ENCODE measurements around the gene B4GALNT1. TPM values are rescaled to one million over a fixed set of nuclear protein-coding genes. Genes with fewer than 3 reads are reported as not detected.
"Not testable (repeated sequence)": the region's sequence is repeated elsewhere in the genome, so short reads cannot be mapped to it uniquely, and the experiment has no call there.

The B4GALNT1 gene
- polyA plus RNA-seq, 4 donors, result 0.82 to 1.2 (median 0.93) TPM

DNA sequence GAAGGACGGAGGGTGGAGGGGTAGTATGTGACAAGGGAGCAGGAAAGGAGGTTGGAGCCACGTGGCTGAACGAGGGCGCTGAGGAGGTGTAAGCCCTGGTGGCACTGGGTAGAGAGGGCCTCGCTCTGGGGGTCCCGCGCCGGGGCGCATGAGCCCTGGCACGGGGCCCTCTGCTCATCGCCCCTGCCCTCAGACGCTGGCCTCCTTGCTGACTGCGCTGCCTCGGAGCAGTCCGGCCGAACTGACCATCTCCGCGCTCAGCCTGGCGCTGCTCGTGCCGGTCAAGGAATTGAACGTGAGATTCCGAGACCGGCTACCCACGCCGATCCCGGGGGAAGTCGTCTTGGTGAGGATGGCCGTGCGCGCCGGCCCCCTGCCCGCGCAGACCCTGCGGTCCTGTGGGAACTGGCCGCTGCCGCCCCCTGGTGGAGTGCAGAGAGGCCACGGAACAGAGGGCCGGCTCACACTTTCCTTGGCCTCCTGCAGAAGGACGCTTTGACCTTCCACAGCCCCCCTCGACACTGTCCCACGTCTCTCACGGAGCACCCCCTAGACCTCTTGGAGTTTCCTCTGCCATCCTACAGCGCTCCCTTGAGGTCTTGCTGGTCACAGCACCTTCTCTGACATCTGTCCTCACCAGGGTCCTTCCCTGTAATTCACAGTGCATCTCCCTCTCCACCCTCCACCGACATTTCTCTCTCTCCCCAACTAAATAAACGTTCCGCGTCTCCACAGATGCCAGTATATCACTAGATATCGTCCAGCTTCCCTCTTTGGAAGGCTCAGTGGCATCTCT, 11.3 kb downstream of the B4GALNT1 start:
- no peak for DNase-seq (ENCODE audit: low read depth in 4 of 4, low spot score in 3 of 4)

DNA sequence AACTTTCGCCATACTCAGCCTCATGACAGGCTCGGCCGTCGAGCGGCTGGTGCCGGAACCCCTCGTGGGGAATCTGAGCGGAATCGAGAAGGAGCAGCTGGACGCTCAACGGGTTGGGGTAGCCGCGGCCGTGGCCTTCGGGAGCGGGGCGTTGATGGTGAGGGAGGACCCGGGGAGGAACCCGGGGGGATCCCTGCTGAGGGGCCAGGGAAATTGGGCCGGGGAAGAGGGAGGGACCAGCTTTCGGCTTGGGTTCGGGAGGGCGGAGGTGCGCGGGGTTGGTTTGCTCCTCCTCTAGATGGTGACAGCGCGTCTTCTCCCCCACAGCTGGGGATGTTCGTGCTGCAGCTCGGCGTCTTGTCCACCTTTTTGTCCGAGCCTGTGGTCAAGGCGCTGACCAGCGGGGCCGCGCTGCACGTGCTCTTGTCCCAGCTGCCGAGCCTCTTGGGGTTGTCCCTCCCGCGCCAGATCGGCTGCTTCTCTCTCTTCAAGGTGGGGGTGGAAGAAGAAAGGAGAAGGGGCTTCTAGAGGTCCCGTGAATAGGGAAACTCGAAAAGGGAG, 12.0 kb downstream of the B4GALNT1 start:
- no peak for DNase-seq (ENCODE audit: low read depth in 4 of 4, low spot score in 3 of 4)

DNA sequence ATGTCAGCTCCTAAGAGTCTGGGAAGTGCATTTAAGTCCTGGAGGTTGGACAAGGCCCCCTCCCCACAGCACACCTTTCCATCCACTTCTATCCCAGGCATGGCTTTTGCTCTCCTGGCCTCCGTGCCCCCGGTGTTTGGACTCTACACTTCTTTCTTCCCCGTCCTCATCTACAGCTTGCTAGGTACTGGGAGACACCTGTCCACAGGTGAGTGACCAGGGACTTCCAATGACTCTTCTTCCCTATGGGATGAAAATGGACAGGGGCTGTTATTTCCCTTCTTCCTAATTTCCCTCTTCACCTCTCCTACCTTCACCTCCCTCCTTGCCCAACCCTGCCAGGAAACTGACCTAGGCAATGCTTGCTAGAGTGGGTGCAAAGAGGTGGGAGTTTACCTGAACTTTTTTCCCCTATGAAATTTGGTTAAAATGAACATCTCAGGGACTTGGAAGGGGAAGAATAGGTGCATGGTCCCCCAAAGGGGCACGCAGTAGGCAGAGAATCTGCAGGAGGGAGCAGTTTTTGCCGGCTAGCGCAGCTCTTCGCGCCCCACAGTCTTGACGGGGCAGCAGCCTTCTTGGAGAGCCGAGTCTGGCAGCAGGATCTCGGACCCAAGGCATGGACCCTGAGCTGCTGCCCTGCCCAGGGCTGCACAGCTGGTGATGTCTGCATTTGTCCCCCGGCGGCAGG, 12.6 kb downstream of the B4GALNT1 start:
- no peak for DNase-seq (ENCODE audit: low read depth in 4 of 4, low spot score in 3 of 4)

DNA sequence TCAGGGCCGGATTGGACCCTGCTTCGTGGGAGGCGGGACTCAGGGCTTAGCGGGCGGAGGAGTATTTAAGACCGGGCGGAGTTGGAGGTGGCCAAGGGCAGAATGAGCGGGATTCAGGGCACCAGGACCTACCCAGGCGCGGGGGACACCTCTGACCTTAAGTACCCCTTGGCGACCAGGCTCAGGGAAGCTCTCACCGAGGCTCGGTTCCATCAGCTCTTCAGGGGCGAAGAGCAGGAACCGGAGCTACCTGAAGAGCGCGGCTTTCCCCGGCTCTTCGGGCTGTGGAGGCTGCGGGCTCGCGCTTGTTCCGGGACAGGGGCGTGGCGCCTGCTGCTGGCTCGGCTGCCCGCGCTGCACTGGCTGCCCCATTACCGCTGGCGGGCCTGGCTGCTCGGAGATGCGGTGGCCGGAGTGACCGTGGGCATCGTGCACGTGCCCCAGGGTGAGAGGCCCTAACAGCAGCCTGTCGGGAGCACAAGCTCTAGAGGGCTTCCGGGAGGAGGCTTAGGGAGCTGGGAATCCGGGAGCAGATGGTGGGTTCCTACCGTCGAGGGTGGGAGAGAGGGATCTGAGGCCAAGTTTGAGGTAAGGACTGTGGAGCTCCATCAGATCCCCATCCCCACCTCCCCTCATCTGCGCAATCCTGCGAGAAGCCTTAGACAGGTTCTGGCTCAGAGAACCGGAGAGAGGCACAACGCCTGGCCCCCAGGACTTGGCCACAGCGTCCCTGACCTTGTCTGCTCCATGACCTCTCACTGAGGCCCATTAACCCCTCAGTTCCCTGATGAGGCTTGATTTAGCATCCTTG, 13.4 kb downstream of the B4GALNT1 start:
- no peak for DNase-seq (ENCODE audit: low read depth in 4 of 4, low spot score in 3 of 4)

DNA sequence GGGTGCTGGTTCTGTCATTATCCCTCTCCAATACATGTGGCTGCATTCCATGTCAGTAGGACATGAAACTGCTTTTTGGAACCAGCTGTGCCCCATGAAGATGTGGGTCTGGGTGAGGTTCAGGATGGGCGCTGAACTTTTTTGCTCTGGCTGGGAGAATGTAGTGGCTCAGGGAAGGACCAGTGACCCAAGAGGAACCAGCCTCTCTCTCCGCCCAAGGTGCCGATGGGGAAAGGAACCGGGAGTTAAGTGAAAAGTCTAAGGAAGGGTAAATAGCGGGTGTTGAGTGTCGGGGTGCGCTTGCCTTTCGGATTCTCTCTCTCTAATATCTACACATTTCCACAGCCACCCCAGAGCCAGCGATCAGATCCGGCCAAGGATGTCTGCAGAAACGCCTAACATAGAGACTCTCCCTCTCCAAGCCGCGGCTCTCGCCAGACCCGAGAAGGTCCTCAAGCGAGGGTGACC, 14.0 kb downstream of the B4GALNT1 start:
- DNase-seq (ENCODE audit: low read depth in 4 of 4, low spot score in 3 of 4), result no peak

DNA sequence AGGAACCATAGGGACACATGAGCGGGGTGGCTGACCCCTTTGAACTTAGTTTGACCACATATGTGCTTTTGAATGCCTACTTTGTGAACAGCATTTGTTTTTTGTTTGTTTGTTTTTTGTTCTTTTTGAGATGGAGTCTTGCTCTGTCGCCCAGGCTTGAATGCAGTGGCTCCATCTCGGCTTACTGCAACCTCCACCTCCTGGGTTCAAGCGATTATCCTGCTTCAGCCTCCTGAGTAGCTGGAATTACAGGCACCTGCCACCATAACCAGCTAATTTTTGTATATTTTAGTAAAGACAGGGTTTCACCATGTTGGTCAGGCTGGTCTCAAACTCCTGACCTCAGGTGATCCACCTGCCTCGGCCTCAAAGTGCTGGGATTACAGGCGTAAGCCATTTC, 14.6 kb downstream of the B4GALNT1 start:
- DNase-seq (ENCODE audit: low read depth in 4 of 4, low spot score in 3 of 4), result not testable (repeated sequence)

DNA sequence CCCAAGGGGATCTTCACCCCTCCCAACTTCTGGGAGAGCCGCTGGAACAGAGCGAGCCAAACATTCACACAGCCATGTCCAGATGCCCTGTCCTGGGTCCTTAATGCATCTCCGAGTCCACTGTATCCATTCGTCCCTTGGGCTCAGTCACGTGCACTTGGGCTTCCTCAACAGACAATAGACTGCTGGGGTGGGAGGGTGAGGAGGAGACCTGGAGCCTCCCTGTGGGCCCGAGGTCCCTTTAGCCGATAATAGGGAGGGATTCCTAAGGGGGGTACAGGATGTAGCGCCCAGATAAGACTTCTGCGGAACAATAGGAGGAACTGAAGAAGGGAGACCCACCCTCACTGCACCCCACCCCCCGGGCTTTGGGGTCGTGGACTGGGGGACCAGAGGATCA, 15.1 kb downstream of the B4GALNT1 start:
- no peak for DNase-seq (ENCODE audit: low read depth in 4 of 4, low spot score in 3 of 4)

DNA sequence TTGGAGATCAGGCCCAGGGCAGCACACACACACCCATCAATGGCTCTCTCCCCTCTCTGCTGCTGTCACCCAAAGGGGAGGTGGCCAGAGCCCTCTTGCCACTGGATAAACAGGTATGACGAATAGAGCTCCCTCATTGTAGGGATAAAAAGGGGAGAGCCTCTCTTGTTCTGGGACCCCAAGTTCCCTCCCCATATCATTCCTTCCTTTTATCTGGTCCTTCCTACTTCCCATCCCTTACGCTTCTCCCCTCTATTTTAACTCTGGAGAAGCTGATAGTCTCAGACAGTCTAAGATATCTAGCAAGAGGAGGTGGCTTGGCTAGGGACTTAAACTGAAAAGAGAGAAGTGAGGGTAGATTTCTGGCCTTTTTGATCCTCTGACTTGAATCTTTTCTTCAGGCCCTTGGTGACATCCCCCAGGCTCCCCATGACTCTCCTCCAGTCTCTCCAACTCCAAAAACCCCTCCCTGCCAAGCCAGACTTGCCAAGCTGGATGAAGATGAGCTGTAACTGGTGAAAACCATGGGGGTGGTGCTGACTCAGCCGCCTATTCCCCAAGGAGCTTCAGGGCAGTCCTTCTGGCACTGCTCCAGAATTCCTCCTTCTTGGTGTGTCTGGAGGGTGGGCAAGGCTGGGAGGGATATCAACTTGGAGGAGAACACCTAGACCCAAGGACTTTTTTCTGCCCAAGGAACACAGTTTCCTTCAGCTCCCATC, 16.5 kb downstream of the B4GALNT1 start:
- no peak for DNase-seq (ENCODE audit: low read depth in 4 of 4, low spot score in 3 of 4)

DNA sequence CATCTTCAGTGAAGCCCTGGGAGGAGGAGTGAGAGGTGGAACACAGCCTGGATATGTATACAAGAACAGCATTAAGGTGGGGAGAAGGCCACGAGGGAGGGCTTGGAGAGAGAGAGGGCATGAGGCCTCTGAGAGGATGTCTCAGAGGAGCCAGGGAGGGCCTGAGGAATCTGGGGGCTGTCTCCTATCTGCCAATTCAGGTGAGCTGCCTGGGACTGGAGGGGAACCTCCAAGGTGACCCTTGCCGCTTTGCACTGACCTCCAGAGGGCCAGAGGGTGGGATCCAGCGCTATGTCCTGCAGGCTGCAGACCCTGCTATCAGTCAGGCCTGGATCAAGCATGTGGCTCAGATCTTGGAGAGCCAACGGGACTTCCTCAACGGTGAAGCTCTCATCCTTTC, 17.4 kb downstream of the B4GALNT1 start:
- DNase-seq (ENCODE audit: low read depth in 4 of 4, low spot score in 3 of 4), result no peak

DNA sequence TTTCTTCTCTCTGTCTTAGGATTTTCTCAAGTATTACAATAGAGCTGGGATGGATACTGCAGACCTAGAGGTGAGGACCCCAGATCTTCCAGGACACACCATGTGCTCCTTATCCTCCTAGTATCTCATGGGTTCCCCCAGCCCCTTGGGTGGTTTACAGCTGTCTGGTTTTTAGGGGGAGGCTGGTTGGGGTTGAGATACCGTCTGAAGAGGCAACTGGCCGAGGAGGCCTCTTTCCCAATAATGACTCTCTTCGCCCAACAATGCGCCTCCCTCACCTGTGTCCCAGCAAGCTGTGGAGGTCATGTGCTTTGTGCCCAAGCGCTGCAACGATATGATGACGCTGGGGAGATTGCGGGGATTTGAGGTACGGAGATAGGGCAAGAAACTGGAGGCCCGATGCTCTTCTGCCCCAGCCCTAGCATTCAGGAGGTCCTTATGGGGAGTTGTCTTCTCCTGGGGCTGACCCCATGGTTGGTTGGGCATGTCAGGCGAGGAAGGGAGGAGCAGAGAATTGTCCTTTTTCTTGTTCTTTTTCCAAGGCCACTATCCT, 18.0 kb downstream of the B4GALNT1 start:
- no peak for DNase-seq (ENCODE audit: low read depth in 4 of 4, low spot score in 3 of 4)

DNA sequence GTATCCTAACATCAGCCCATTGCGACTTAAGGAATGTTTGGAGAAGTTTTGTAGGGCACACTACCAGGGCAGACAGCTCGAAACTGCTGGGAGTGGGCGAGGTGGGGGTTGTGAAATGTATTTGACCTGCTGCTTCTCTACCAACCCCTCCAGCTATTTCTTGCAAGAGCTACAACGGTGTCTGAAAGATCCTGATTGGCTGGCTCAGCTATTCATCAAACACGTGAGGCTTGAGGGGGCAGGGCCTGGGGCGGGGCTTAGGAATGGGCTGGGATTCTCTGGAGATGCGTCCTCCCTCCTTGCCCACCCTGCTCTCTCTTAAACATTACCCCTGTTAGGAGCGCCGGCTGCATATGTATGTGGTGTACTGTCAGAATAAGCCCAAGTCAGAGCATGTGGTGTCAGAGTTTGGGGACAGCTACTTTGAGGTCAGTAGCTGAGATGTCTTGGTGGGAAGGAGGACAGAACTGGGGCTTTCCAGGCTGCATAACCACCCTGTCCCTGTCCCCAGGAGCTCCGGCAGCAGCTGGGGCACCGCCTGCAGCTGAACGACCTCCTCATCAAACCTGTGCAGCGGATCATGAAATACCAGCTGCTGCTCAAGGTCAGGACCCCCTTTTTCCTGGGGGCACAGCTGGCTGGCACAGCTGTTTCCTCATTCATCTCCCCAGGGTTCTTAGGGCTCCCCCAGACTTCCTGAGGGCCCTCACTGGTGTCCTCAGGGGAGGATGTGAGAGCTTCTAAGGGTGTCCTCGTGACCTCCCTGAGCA, 18.6 kb downstream of the B4GALNT1 start:
- DNase-seq (ENCODE audit: low read depth in 4 of 4, low spot score in 3 of 4), result no peak

DNA sequence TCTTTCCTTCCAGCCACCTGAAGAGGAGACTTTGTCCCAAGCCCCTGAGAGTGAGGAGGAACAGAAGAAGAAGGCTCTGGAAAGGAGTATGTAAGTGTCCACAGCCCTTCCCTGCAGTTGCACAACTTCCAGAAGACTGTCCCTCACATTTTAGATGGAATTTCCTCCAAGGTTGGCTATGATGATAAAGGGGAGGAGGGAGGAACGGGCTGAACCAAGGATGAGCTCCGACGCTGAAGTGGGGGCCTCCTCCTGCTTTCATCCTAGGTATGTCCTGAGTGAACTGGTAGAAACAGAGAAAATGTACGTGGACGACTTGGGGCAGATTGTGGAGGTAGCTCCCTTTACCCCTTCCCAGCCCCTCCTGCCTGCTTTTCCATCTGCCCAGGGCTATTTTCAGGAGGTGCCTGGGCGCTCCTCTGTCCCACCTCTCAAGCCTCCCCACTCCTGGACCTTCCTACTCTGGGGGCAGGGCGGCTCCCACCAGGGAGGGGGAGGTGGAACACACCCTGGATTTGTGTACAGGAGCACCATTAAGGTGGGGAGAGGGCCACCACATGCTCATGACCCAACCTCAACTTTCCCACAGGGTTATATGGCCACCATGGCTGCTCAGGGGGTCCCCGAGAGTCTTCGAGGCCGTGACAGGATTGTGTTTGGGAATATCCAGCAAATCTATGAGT, 19.4 kb downstream of the B4GALNT1 start:
- DNase-seq (ENCODE audit: low read depth in 4 of 4, low spot score in 3 of 4), result no peak

DNA sequence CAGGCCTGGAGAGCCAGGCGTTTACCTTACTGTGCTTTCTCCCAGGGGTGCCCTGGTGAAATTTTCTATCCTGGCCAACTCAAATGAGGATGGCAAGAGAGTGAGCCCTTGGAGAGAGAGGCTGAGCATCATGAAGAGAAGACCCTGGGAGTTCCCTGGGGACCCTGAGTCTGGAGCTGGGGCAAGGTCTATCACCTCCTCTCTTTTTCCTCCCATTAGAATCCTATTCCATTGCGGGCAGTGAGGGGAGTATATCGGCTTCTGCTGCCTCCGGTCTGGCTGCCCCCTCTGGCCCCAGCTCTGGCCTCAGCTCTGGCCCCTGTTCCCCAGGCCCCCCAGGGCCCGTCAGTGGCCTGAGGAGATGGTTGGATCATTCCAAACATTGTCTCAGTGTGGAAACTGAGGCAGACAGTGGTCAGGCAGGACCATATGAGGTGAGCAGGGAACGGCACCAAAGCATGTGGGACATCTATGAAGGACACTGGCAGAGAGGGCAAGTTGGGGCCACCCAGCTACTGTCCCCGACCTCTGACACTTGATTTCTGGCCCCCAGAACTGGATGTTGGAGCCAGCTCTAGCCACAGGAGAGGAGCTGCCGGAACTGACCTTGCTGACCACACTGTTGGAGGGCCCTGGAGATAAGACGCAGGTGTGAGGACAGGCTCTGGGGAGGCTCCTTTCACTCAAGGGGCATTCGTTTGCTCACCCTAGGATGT, 20.1 kb downstream of the B4GALNT1 start:
- DNase-seq (ENCODE audit: low read depth in 4 of 4, low spot score in 3 of 4), result no peak

DNA sequence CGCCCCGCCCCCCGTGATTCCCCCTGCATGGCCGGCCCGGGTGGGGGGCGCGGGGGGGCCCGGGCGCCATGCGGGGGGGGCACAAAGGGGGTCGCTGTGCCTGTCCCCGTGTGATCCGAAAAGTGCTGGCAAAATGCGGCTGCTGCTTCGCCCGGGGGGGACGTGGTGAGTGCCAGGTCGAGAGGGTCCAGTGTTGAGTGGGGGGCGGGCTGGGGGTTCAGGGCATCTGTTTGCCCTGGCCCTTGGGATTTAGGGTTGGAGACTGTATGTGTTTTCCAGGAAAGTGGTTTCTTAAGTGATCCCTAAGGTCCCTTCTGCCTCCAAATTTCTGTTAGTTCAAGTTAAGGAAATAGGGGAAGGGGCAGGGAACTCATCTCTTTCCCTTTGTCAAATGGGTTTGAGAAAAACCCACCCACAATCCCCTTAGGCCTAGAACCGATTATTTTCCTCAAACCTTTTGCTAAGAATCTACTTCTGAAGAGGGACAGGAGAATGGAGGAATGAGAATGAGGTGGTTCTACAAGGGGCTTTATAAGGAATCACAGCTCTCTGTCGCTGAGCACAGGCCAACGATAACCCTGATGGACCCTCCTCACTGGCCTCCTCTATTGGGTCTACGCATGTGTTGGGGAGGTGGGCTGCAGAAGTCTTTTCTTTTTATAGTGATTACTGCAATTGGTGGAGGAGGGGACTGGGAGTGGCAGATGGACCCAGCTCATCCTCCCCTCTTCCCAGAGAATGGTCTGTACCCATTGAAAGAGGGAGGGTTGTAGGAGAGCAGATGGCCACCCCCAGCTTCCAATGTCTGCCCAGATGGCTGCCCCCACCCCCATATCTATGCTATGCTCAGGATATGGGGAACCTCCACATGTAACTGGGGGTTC, 20.9 kb downstream of the B4GALNT1 start:
- no peak for DNase-seq (ENCODE audit: low read depth in 4 of 4, low spot score in 3 of 4)

DNA sequence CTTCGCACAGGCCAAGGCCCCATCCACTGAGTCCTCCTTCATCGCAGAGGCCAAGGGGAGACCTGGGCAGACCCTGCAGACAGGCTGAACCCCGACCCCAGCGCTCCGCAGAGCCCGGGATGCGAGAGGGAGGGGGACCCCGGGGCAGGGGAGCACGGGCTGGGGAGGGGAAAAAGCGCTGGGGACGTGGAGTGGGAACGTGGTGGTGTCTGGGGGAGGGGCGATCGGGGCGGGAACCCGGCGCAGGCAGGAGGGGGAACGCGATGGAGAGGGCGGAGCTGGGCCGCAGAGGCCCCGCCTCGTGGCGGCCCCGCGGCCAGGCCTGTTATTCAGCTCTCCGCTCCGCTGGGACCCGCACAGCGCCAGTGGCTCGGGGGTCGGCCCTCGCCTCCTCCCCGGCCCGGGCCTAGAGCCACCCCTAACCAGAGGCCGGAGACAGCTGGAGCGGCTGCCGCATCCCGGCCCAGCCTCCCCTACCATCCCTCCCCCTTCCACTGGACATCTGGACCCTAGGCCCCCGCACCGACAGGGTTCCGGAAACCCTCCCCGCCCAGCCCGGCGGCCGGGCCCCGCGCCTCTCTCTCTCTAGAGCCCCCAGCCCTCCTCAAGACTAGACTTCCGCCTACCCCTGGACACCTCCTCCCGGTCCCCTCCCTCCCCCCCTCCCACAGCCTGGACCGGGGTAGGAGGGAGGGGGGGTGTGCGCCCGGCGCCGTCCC, 21.7 kb downstream of the B4GALNT1 start, which contains the start of gene ARHGEF25:
Gene ARHGEF25, plus strand, starts transcription at position 328 of the 719 bp plus-strand sequence. CDS start 460 bp downstream, outside the sequence.
- DNase-seq (ENCODE audit: low read depth in 4 of 4, low spot score in 3 of 4), result peak in 1 of 4 donors; percentile 62

DNA sequence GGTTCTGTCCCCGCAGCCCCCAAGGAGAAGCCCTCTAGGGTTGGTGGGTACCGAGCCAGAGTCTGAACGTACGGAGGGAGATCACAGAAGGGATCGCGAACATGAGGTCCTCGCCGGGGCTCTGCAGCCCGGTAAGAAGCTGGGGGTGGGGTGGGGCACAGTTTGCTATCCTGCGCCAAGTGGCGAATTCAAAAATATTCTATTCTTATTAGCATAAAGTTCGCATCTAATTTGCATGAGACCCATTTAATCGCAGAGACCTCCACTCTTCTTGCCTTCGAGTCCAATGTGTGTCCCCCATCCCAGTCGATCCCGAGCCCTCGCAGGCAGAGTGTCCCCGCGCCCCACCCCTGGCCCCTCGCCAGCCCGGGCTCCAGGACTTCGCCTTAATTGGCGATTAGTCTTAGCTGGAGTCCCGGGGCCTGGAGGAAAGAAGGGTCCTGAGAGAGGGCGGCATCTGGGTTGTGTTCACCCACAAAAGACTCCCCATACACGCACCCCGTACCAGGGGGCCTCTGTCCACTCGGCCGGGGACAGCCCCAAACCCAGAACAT, 22.4 kb downstream of the B4GALNT1 start:
- DNase-seq (ENCODE audit: low read depth in 4 of 4, low spot score in 3 of 4), result no peak

Measured in right renal pelvis (tissue), 4 donors.